Measurements from ENCODE around the gene SLC9A3. TPM values are rescaled to one million over a fixed set of nuclear protein-coding genes. Genes with fewer than 3 reads are reported as not detected.
"Not testable (repeated sequence)": the region's sequence is repeated elsewhere in the genome, so short reads cannot be mapped to it uniquely, and the experiment has no call there.

The SLC9A3 gene
- total RNA-seq, 1 donor from 2014 or later: 6.4 TPM

DNA sequence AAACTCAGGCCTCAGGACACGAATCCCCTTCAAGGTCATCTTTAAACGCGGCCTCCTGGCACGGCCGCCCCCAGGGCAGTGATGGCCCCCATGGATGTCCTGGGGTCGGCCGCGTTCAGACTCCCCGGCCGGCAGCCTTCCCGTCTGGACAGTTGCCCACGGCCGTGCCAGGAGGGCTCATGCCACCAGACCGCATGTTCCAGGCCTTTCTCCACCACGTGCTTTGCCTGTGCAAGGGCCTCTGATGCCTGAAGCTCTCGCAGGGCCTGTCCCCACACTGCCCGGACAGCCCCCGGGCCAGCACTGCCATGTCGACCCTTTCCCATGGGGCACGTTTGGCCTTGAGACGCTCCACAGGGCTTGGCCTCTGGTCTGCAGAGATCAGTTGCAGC is 34.6 kb downstream of the SLC9A3 start:
- Mint-ChIP-seq H3K27me3 (peaks cover 16% of the 10 kb centered on the region), H3K9me3 (no peaks in the 10 kb centered on the region), H3K4me3 (no peak overlapping the region), H3K4me1 (ENCODE audit: unreplicated experiment) (peaks cover 5% of the 10 kb centered on the region), H3K27ac (no peak overlapping the region), H3K36me3 (no peaks in the 10 kb centered on the region)
- DNase-seq (ENCODE audit: extremely low spot score, unreplicated experiment): no peak
- TF ChIP-seq, protein P1, sequence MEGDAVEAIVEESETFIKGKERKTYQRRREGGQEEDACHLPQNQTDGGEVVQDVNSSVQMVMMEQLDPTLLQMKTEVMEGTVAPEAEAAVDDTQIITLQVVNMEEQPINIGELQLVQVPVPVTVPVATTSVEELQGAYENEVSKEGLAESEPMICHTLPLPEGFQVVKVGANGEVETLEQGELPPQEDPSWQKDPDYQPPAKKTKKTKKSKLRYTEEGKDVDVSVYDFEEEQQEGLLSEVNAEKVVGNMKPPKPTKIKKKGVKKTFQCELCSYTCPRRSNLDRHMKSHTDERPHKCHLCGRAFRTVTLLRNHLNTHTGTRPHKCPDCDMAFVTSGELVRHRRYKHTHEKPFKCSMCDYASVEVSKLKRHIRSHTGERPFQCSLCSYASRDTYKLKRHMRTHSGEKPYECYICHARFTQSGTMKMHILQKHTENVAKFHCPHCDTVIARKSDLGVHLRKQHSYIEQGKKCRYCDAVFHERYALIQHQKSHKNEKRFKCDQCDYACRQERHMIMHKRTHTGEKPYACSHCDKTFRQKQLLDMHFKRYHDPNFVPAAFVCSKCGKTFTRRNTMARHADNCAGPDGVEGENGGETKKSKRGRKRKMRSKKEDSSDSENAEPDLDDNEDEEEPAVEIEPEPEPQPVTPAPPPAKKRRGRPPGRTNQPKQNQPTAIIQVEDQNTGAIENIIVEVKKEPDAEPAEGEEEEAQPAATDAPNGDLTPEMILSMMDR (conservative IDR thresholded peaks at IDR 0.05): no peak

DNA sequence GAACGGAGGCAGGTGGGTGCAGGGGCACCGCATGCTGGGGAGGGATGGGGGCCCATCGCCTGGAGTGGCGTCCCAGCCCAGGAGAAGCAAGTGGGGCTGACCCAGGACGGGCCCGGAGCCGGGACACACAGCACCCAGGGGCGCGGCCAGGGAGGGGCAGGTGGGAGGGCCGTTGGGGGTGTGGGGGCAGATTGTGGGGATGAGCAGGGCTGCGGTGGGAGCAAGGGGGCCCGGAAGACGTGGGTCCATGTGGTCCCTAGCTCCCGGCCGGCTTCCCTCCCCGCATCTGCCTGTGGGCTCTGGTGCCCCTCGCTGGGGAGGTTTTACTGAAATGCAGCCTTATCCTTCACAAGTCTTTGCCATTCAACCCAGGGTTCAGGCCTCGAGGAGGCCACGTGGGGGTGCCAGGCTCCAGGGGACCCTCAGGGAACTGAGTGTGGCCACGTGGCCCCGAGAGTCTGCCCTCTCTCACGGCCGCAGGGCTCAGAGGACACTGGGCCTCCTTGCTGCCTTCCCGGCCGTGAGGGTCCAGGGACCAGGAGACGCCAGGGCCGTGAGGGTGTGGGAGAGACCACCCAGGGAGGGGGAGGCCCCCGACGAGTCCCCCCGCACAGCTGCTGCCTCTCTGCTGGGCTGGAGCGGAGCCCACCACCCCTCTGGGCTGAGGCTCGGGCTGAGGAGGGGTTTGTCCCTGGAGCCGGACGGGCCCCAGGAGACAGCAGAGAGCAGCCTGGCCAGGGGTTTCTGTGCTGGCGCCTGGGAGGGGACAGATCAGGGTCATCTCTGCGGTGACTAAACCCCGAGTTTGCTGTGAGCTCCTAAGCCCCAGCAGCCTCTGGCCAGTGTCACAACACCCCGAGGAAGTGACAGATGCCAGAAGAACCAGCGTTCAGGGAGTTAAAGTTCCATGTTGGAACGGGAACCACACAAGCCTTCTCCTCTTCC is 35.2 kb downstream of the SLC9A3 start:
- no peak overlapping the region for H3K27ac Mint-ChIP-seq
- H3K9me3 Mint-ChIP-seq: no peaks in the 10 kb centered on the region
- H3K27me3 Mint-ChIP-seq: peaks cover 12% of the 10 kb centered on the region
- no peaks in the 10 kb centered on the region for H3K36me3 Mint-ChIP-seq
- H3K4me1 Mint-ChIP-seq (ENCODE audit: unreplicated experiment): peaks cover 5% of the 10 kb centered on the region
- TF ChIP-seq, protein P1 (conservative IDR thresholded peaks at IDR 0.05): no peak
- DNase-seq (ENCODE audit: extremely low spot score, unreplicated experiment): no peak
- no peak overlapping the region for H3K4me3 Mint-ChIP-seq

DNA sequence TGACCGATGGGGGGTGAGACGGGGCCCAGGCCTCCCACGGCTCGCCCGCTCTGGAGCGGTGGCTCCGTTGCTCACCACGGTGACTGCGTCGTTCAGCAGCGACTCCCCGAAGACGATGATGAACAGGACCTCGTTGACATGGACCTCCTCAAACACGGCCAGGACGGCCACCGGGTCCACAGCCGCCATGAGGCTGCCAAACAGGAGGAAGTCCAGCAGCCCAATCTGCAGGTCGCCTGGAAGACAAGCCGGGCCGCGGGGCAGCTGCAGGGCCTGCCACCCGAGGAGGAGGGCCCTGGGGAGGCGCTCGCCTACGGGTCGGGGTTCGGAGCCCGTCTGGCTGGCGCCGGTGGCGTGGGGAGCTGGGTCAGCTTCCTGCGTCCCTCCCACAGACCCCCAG is 36.0 kb downstream of the SLC9A3 start:
- H3K27me3 Mint-ChIP-seq: peaks cover 9% of the 10 kb centered on the region
- no peak for DNase-seq (ENCODE audit: extremely low spot score, unreplicated experiment)
- peaks cover 5% of the 10 kb centered on the region for H3K4me1 Mint-ChIP-seq (ENCODE audit: unreplicated experiment)
- H3K36me3 Mint-ChIP-seq: no peaks in the 10 kb centered on the region
- no peak overlapping the region for H3K4me3 Mint-ChIP-seq
- TF ChIP-seq, protein P1 (conservative IDR thresholded peaks at IDR 0.05): no peak
- no peak overlapping the region for H3K27ac Mint-ChIP-seq
- no peaks in the 10 kb centered on the region for H3K9me3 Mint-ChIP-seq

DNA sequence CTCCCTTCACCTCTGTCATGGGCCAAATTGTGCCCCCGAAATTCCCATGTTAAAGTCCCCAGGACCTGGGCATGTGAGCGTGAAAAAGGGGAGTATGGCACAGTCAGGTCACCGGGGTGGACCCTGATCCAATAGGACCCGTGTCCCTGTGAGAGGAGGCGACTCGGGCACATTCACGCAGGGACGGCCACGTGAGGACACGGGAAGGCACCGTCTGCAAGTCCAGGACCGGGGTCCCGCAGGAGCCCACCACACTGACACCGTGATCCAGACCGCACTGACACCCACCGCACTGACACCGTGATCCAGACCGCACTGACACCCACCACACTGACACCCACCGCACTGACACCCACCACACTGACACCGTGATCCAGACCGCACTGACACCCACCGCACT is 37.7 kb downstream of the SLC9A3 start:
- H3K27me3 Mint-ChIP-seq; H3K36me3 Mint-ChIP-seq; H3K4me3 Mint-ChIP-seq; DNase-seq (ENCODE audit: extremely low spot score, unreplicated experiment); H3K4me1 Mint-ChIP-seq (ENCODE audit: unreplicated experiment); H3K27ac Mint-ChIP-seq; H3K9me3 Mint-ChIP-seq: not testable (repeated sequence)

DNA sequence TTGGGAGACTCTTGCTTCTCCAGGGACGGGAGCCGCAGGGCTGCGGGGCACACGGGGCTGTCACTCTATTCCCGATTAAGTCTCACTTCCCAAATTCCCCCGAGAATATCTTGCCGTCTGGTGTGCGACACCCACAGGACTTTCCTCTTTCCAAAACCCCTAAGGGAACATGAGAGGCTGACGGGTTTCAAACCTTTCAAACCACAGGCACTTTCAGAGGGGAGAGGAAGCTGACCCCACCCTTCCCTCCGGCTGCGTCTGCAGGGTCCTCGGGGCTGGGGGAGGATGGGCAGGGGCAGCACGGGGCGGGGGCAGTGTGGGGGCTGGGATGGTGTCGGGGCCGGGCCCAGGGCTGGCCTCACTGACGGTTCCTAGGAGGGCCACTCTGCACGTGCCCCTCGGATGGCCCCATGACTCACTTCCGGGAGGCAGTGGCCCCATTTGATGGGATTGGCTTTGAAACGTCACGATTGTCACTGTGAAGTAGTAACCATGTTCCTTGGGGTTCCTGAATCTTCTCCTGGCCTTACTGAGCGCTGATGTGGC is 38.2 kb downstream of the SLC9A3 start:
- TF ChIP-seq, protein P1 (conservative IDR thresholded peaks at IDR 0.05): no peak
- Mint-ChIP-seq H3K4me1 (ENCODE audit: unreplicated experiment) (no peaks in the 10 kb centered on the region), H3K36me3 (no peaks in the 10 kb centered on the region), H3K4me3 (no peak overlapping the region), H3K27me3 (no peaks in the 10 kb centered on the region), H3K27ac (no peak overlapping the region), H3K9me3 (no peaks in the 10 kb centered on the region)
- DNase-seq (ENCODE audit: extremely low spot score, unreplicated experiment): no peak

Measured in type B pancreatic cell (in vitro differentiated cells).